K562 (cell line): ENCODE data around the gene SCMH1. TPM values are rescaled to one million over a fixed set of nuclear protein-coding genes. Genes with fewer than 3 reads are reported as not detected.

Experiments
- AFF1 ChIP-seq, 2 experiments: fragments of 450-650 bp; IDR thresholded peaks; 2 replicates each; pipeline ENCODE4 v1.6.1; 2018; ENCODE audit warnings: mild to moderate bottlenecking in 2 of 2, low read depth in 1 of 2; ENCODE audit not compliant: partially characterized antibody in 2 of 2
- CHAMP1 ChIP-seq: fragments of 450-650 bp; IDR thresholded peaks from 2 replicates; pipeline ENCODE4 v1.6.1; 2016; ENCODE audit warnings: mild to moderate bottlenecking
- ELF2 ChIP-seq: fragments of 250-450 bp; sonication (Bioruptor Pico); IDR thresholded peaks from 2 replicates; pipeline ENCODE4 v1.5.0; 2021; ENCODE audit warnings: mild to moderate bottlenecking
- FOXO4 ChIP-seq: fragments of 450-650 bp; formaldehyde crosslinking; IDR thresholded peaks from 2 replicates; pipeline ENCODE4 v1.4.0; 2020; ENCODE audit warnings: mild to moderate bottlenecking, moderate library complexity
- JUN ChIP-seq, 2 experiments: sonication (generic) in 1 of 2; formaldehyde crosslinking in 1 of 2; IDR thresholded peaks; 2 replicates each; pipeline versions ENCODE4 v1.6.1 to v1.8.0; 2012 to 2022; ENCODE audit warnings: borderline replicate concordance in 2 of 2, mild to moderate bottlenecking in 2 of 2, improper control_type of control experiment in 1 of 2, low read depth in 1 of 2, low read length in 1 of 2, missing genetic modification reagents in 1 of 2
- MYNN ChIP-seq, 2 experiments: sonication (generic); formaldehyde crosslinking in 1 of 2; IDR thresholded peaks; 2 replicates each; pipeline versions ENCODE4 v1.5.0 to v1.6.1; 2016 to 2020; ENCODE audit warnings: antibody characterized with exemption in 1 of 2, missing genetic modification reagents in 1 of 2
- NR1H2 ChIP-seq: sonication (generic); formaldehyde crosslinking; IDR thresholded peaks from 2 replicates; pipeline ENCODE4 v1.4.0; 2020; ENCODE audit warnings: mild to moderate bottlenecking, missing genetic modification reagents
- NR4A1 ChIP-seq, 2 experiments: fragments of 250-450 bp in 1 of 2; fragments of 450-650 bp in 1 of 2; sonication (Bioruptor Pico) in 1 of 2; IDR thresholded peaks; 2 replicates each; pipeline versions ENCODE4 v1.4.0 to v1.6.1; 2016 to 2020; ENCODE audit warnings: mild to moderate bottlenecking in 2 of 2, missing compliant biosample characterization in 1 of 2, missing genetic modification characterization in 1 of 2, moderate library complexity in 1 of 2
- OTX1 ChIP-seq: fragments of 450-650 bp; formaldehyde crosslinking; IDR thresholded peaks from 2 replicates; pipeline ENCODE4 v1.4.0; 2022; ENCODE audit warnings: mild to moderate bottlenecking
- YY1 ChIP-seq, 3 experiments: IDR thresholded peaks; 2 replicates each; pipeline ENCODE4 v1.6.1; 2011; ENCODE audit warnings: low read length in 2 of 3, mild to moderate bottlenecking in 2 of 3, moderate library complexity in 2 of 3, borderline replicate concordance in 1 of 3, control low read depth in 1 of 3, low read depth in 1 of 3; ENCODE audit not compliant: insufficient read depth in 3 of 3, insufficient replicate concordance in 2 of 3, control insufficient read depth in 1 of 3, insufficient read length in 1 of 3; ENCODE audit errors: extremely low read depth in 1 of 3
- polyA plus RNA-seq, 8 experiments: library from polyadenylated mRNA; depleted of rRNA in 4 of 8; stranded (reverse) in 5 of 8; unstranded in 3 of 8; fragments of >200 nt; fragmentation: Nextera tagmentation in 2 of 8; fragmentation: Illumina TruSeq in 1 of 8; extraction: Ambion mirVana in 2 of 8; extraction: Trizol in 1 of 8; gene quantifications; 2 replicates each; pipeline versions ENCODE4 v1.2.1 to v1.2.3, GENCODE V29; 2011 to 2014; ENCODE audit warnings: inconsistent platforms in 1 of 8, missing spikeins in 1 of 8
- total RNA-seq, 7 experiments: library from RNA; depleted of rRNA in 6 of 7; stranded (reverse); fragments of >200 nt in 6 of 7; fragmentation: Illumina TruSeq in 2 of 7; extraction: Trizol in 2 of 7; gene quantifications; 2 replicates each; pipeline versions ENCODE4 v1.2.1 to v1.2.3, GENCODE V29; 2011 to 2021; ENCODE audit warnings: low replicate concordance in 1 of 7
- TF ChIP-seq, protein P1 (sequence below): fragments of 450-650 bp; formaldehyde crosslinking; IDR thresholded peaks from 2 replicates; pipeline ENCODE4 v1.4.0; 2020; ENCODE audit warnings: mild to moderate bottlenecking, moderate library complexity
- TF ChIP-seq, protein P2 (sequence below): sonication (generic); formaldehyde crosslinking; IDR thresholded peaks from 2 replicates; pipeline ENCODE4 v1.8.0; 2022; ENCODE audit warnings: missing genetic modification reagents, mild to moderate bottlenecking, borderline replicate concordance

The SCMH1 gene
- total and polyA plus RNA-seq, 9 of the 15 experiments (the other 6 are each of a cell fraction or from before 2014, with no cell fraction given), result 8.5 to 37.0 (median 26.8) TPM

DNA sequence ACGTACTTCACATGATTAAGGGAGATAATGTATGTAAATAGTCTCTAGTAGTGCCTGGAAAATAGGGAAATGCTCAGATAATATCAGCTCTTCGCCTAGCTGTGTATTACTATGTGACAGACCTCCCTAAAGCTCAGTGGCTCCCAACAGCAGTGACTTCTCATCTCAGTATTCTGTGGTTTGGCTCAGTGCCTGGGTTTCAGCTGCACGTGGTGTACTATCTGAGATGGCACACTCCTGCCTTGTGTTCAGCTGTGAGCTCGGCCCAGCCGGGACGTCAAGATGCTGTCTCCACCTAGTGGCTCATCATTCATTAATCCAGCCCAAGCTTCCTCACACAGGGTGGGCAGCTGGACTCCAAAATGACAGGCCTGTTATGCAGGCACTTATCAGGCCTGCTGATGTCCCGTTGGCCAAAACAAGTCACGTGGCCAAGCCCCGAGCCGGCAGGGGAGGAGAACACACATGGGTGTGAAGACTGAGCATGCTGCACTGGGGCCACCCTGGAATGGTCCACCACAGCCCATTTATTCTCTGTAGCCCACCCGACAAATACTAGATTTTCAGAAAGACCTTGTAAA, 238.4 kb downstream of the SCMH1 start (continued):
- TF ChIP-seq NR1H2 (CRISPR knock-in tag), result no peak
- TF ChIP-seq, protein P1, sequence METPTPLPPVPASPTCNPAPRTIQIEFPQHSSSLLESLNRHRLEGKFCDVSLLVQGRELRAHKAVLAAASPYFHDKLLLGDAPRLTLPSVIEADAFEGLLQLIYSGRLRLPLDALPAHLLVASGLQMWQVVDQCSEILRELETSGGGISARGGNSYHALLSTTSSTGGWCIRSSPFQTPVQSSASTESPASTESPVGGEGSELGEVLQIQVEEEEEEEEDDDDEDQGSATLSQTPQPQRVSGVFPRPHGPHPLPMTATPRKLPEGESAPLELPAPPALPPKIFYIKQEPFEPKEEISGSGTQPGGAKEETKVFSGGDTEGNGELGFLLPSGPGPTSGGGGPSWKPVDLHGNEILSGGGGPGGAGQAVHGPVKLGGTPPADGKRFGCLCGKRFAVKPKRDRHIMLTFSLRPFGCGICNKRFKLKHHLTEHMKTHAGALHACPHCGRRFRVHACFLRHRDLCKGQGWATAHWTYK (CRISPR knock-in tag), result peak; percentile 55; the same call in 1 of the 2 replicates
- peak; percentile 98 for TF ChIP-seq MYNN (IDR thresholded peaks at IDR 0.05)
- no peak for TF ChIP-seq MYNN (CRISPR knock-in tag; IDR thresholded peaks at IDR 0.05)
- TF ChIP-seq CHAMP1, result peak; percentile 87; the same call in 1 of the 2 replicates
- TF ChIP-seq NR4A1 (CRISPR knock-in tag; IDR thresholded peaks at IDR 0.05), result no peak
- peak; percentile 70; the same call in 1 of the 2 replicates for TF ChIP-seq NR4A1 (tag; IDR thresholded peaks at IDR 0.05)
- TF ChIP-seq, protein P2, sequence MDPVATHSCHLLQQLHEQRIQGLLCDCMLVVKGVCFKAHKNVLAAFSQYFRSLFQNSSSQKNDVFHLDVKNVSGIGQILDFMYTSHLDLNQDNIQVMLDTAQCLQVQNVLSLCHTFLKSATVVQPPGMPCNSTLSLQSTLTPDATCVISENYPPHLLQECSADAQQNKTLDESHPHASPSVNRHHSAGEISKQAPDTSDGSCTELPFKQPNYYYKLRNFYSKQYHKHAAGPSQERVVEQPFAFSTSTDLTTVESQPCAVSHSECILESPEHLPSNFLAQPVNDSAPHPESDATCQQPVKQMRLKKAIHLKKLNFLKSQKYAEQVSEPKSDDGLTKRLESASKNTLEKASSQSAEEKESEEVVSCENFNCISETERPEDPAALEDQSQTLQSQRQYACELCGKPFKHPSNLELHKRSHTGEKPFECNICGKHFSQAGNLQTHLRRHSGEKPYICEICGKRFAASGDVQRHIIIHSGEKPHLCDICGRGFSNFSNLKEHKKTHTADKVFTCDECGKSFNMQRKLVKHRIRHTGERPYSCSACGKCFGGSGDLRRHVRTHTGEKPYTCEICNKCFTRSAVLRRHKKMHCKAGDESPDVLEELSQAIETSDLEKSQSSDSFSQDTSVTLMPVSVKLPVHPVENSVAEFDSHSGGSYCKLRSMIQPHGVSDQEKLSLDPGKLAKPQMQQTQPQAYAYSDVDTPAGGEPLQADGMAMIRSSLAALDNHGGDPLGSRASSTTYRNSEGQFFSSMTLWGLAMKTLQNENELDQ (CRISPR knock-in tag), result no peak
- no peak for TF ChIP-seq FOXO4 (CRISPR knock-in tag)
- TF ChIP-seq OTX1 (CRISPR knock-in tag), result no peak
- peak; percentile 91; the same call in 1 of the 2 replicates for TF ChIP-seq JUN (IDR thresholded peaks at IDR 0.05; ENCODE audit: borderline replicate concordance, low read depth, low read length)
- no peak; the same call in 1 of the 2 replicates for TF ChIP-seq JUN (CRISPR knock-in tag; IDR thresholded peaks at IDR 0.05; ENCODE audit: borderline replicate concordance)
- TF ChIP-seq ELF2, result no peak
- TF ChIP-seq AFF1 (IDR thresholded peaks at IDR 0.05; ENCODE audit: low read depth in 1 of 2, partially characterized antibody in 2 of 2), result peak in 1 of 2 experiments; percentile 81
- peak in 2 of 3 experiments; percentile 44 to 66 for TF ChIP-seq YY1 (IDR thresholded peaks at IDR 0.05; ENCODE audit: borderline replicate concordance in 1 of 3, control insufficient read depth in 1 of 3, extremely low read depth in 1 of 3, insufficient read depth in 3 of 3, insufficient read length in 1 of 3, insufficient replicate concordance in 2 of 3, low read depth in 1 of 3, low read length in 2 of 3)
